ENCODE results near the gene SOX2.

GRCh38 chr3:181705086-181705480 is 6.6 kb upstream of the SOX2 start:
- TF ChIP-seq USF2 (CRISPR knock-in tag; IDR thresholded peaks at IDR 0.05) (no peak), FOXJ3 (CRISPR knock-in tag; IDR thresholded peaks at IDR 0.05; ENCODE audit: borderline replicate concordance) (no peak)

All from WTC11 (cell line).